Measurements from ENCODE around the gene PRICKLE1. TPM values are rescaled to one million over a fixed set of nuclear protein-coding genes. Genes with fewer than 3 reads are reported as not detected.

The PRICKLE1 gene
- total and polyA plus RNA-seq, 2 experiments from 2014 or later, result 7.7 to 51.7 TPM

DNA sequence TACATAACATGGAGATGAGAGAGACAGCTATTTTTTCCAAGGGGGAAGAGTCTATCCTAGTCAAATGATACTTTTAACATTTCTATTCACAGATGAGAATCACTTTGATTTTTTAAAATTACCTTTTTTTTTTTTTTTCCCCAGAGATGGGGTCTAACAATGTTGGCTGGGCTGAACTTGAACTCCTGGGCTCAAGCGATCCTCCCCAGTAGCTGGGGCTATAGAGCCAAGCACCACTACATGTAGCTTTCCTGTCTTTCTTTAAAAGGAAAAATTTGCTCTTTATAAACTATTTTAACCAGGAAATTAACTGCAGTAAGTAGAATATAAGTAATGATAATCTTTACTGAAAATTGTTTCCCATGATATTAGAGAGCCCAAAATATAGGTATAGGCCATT is 3.3 kb downstream of the PRICKLE1 start:
- Histone ChIP-seq H4K20me1 (replicated peaks; ENCODE audit: insufficient read depth) (no peaks in the 10 kb centered on the region), H3K4me2 (no peak overlapping the region), H2AFZ (no peak overlapping the region), H3K4me3 (no peak overlapping the region), H3K9me2 (ENCODE audit: insufficient read depth) (no peaks in the 10 kb centered on the region), H3F3A (replicated peaks; ENCODE audit: low read depth) (0 out of 2 replicates have a peak, but pooled peaks cover 4% of the 10 kb centered on the region), H3K79me2 (replicated peaks; ENCODE audit: insufficient read depth) (0 out of 2 replicates have a peak, but pooled peaks cover 3% of the 10 kb centered on the region), H3K27me3 (ENCODE audit: insufficient read depth) (peaks cover 45% of the 10 kb centered on the region), H3K36me3 (ENCODE audit: insufficient read depth) (no peaks in the 10 kb centered on the region), H3K27ac (ENCODE audit: low read depth) (no peak overlapping the region), H3K4me1 (ENCODE audit: insufficient read depth) (peaks cover 12% of the 10 kb centered on the region; the same call in 1 of the 2 replicates)
- DNase-seq (ENCODE audit: low spot score) (no peak), ATAC-seq (no peak)
- peaks cover 28% of the 10 kb centered on the region for H3K27me3 Mint-ChIP-seq (ENCODE audit: insufficient read depth, low read depth, poor library complexity)
- no peak overlapping the region for H3K27ac Mint-ChIP-seq
- peaks cover 23% of the 10 kb centered on the region for H3K4me1 Mint-ChIP-seq
- no peaks in the 10 kb centered on the region for H3K9me3 Mint-ChIP-seq
- H3K4me3 Mint-ChIP-seq, result no peak overlapping the region
- no peak for TF ChIP-seq CREB1 (CRISPR knock-in tag; IDR thresholded peaks at IDR 0.05; ENCODE audit: low read depth)
- no peak for TF ChIP-seq REST (IDR thresholded peaks at IDR 0.05; ENCODE audit: unreplicated experiment)
- TF ChIP-seq CTCF (conservative IDR thresholded peaks at IDR 0.05; ENCODE audit: low read depth in 2 of 2), result peak in 1 of 2 experiments; percentile 21; a peak in 1 of 4 replicates
- no peak for TF ChIP-seq ZNF114 (CRISPR knock-in tag; IDR thresholded peaks at IDR 0.05)
- no peak for TF ChIP-seq POLR2AphosphoS5 (IDR thresholded peaks at IDR 0.05; ENCODE audit: low read depth)
- TF ChIP-seq JUNB (IDR thresholded peaks at IDR 0.05; ENCODE audit: unreplicated experiment), result no peak
- no peaks in the 10 kb centered on the region for H3K36me3 Mint-ChIP-seq (ENCODE audit: low read depth)

GRCh38 chr12:42585841-42586216 is 3.7 kb downstream of the PRICKLE1 start:
- H3K4me1 Mint-ChIP-seq, result peaks cover 21% of the 10 kb centered on the region
- DNase-seq (ENCODE audit: low spot score), result no peak
- H3K27ac ChIP-seq (ENCODE audit: low read depth), result no peak overlapping the region
- H3F3A ChIP-seq (replicated peaks; ENCODE audit: low read depth), result 0 out of 2 replicates have a peak, but pooled peaks cover 2% of the 10 kb centered on the region
- H3K27me3 ChIP-seq (ENCODE audit: insufficient read depth), result peaks cover 40% of the 10 kb centered on the region
- no peak overlapping the region for H3K4me3 ChIP-seq
- H4K20me1 ChIP-seq (replicated peaks; ENCODE audit: insufficient read depth), result no peaks in the 10 kb centered on the region
- no peak for TF ChIP-seq NANOG (IDR thresholded peaks at IDR 0.05; ENCODE audit: borderline replicate concordance)
- no peak for TF ChIP-seq ZNF114 (CRISPR knock-in tag; IDR thresholded peaks at IDR 0.05)
- no peak overlapping the region for H3K4me2 ChIP-seq
- no peak overlapping the region for H3K27ac Mint-ChIP-seq
- H3K9me2 ChIP-seq (ENCODE audit: insufficient read depth), result no peaks in the 10 kb centered on the region
- ATAC-seq, result no peak
- 0 out of 2 replicates have a peak, but pooled peaks cover 3% of the 10 kb centered on the region for H3K79me2 ChIP-seq (replicated peaks; ENCODE audit: insufficient read depth)
- no peak overlapping the region for H2AFZ ChIP-seq
- no peaks in the 10 kb centered on the region for H3K9me3 Mint-ChIP-seq
- H3K36me3 ChIP-seq (ENCODE audit: insufficient read depth), result no peaks in the 10 kb centered on the region
- H3K4me3 Mint-ChIP-seq, result no peak overlapping the region
- H3K27me3 Mint-ChIP-seq (ENCODE audit: insufficient read depth, low read depth, poor library complexity), result peaks cover 26% of the 10 kb centered on the region
- no peaks in the 10 kb centered on the region for H3K36me3 Mint-ChIP-seq (ENCODE audit: low read depth)
- peaks cover 11% of the 10 kb centered on the region; the same call in 1 of the 2 replicates for H3K4me1 ChIP-seq (ENCODE audit: insufficient read depth)
